SIG-M5 (cell line): ENCODE measurements around the gene PDE9A.

Source experiments
- DNase-seq: peaks from one replicate; lab custom pipeline; 2025; lab: John Stamatoyannopoulos, UW

PDE9A gene

GRCh38 chr21:42672699-42673458 lies 19.5 kb downstream of the PDE9A start:
- no peak for DNase-seq

- no peak for DNase-seq
These were observed 20.4 kb downstream of the PDE9A start for GRCh38 chr21:42673633-42674328.

DNA sequence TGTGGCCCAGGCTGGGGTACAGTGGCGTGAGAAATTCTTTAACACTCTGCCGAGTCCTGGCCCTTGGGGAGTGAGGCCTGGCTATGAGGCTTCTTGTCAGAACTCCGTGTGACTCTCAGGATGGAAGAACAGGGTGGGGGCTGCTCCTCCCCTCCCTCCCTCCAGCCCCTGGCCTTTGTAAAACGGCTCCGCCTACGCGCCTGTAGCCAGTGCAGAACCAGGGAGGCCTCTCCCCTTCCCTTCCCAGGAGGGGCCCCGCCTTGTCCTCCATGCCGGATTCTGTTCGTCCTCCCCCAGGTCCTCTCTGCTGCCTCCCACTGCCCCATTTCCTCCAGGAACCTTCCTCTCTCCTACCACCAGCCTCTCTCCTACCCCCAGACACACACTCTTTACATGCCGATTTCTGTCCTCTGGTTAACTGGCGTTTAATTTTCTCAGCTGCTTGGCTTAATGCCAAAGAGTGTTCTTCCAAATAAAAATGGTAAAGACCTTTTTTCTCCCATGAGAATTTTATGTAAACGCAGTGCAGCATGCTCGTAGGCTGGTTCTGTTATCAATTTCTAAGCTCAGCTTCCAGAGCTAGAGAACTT lies 21.0 kb downstream of the PDE9A start:
- DNase-seq = no peak

GRCh38 chr21:42675403-42675802 lies 22.0 kb downstream of the PDE9A start:
- DNase-seq = no peak

DNA sequence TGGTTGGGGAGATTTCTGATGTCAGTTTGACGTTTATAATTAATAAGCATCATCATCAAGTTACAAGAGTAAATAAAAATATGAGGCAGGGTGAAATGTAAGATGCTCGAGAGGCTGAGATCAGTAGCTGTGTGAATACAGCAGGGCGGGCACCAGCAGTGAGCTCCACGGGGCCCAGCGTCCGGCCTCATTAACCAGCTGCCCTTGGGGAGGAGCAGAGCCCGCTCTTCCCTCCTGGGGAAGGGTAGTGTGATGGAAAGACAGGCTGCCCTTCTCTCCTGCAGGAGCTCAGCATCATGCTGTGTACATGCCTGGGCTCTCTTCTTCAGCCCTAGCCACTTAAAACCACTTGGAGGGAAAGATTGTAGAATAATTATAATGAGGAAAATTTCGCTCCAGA lies 23.4 kb downstream of the PDE9A start:
- DNase-seq = no peak

GRCh38 chr21:42677339-42678321 lies 24.2 kb downstream of the PDE9A start:
- no peak for DNase-seq

GRCh38 chr21:42678618-42679295 lies 25.3 kb downstream of the PDE9A start:
- DNase-seq = no peak

GRCh38 chr21:42679319-42680057 lies 26.1 kb downstream of the PDE9A start:
- DNase-seq = no peak

GRCh38 chr21:42680058-42680330 lies 26.6 kb downstream of the PDE9A start:
- no peak for DNase-seq

DNA sequence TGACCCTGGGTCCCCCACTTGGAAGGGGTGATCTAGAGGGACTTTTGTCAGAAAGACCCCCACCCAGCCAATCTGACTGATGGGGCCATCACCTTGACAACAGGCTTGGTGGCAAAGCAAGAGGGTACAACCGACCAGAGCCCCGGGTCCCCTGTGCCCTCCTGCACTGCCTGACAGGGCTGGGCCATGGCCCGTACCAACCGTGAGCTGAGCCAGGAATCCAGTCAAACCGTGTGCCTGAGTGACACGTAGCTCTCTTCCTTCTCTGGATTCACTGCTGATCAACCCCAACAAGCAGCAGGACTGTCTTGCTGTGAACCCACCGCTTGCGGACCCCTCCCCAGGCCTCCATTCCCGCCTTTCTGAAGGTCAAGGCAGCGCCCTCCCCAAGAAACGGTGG lies 27.0 kb downstream of the PDE9A start:
- no peak for DNase-seq

DNA sequence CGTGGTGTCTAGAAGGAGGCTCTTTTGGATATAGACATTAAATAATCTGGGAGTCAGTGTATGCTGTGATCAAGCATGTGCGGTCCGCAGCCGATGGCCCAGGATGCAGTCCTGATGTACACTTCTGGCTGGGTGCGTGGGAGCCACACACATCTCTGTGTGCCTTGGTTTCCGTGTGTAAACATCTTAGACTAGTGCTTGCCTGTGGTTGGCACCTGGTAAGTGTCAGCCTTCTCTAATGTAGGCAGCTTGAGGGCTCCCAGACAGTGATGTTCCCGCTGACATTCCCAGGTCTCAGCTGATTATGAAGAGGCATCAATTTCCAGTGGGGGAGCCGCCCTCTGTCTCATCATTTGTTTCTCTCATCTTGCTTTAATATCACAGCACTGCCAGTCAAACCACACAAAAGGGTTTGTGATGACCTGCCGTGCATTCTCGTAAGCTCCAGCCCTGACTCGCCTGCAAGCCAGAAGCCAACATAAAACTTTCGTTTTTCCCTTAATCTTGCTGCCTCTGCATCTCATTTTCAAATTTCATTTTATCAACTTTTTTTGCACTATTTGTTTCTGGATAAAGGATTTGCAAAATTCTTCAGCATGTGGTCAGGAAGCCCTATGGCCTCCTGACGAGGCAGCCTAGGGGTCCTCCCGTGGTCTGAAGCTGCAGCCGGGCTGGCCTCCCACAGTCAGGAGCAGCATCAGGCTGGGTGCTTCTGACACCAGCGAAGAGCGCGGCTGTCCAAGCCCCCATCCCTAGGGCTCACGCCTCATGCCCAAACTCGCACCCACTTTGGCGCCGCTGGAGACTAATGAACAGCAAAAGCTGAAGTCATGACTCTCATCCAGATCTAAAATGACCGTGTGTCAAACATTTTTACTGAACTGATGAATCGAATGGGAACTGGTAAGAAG lies 28.1 kb downstream of the PDE9A start:
- DNase-seq = no peak

DNA sequence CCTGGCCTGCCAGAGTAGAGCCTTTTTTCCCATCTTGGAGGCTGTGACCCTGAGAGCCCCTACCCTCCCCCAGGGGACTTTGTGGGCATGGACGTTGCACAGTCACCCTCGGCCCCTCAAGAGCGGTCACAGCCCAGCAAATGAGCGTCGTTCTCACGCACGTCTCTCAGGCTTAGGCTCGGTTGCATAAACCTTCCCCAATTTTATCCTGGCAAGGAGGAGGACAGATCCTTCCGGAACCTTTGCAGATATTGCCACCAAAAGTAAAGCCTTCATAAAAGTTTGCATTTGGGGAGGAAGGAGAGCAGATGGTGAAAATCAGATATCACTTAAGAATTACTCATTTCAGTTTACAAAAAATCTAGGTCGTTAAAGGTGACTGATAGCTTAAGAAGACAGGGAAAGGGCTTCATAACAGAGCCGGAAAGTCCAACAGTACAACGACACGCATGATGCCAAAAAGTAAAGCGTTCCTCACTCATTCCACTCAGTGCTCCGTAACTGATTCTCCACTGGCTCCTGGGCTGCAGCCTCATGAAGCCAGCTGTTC lies 29.3 kb downstream of the PDE9A start:
- no peak for DNase-seq

GRCh38 chr21:42683371-42684108 lies 30.1 kb downstream of the PDE9A start:
- DNase-seq = no peak

DNA sequence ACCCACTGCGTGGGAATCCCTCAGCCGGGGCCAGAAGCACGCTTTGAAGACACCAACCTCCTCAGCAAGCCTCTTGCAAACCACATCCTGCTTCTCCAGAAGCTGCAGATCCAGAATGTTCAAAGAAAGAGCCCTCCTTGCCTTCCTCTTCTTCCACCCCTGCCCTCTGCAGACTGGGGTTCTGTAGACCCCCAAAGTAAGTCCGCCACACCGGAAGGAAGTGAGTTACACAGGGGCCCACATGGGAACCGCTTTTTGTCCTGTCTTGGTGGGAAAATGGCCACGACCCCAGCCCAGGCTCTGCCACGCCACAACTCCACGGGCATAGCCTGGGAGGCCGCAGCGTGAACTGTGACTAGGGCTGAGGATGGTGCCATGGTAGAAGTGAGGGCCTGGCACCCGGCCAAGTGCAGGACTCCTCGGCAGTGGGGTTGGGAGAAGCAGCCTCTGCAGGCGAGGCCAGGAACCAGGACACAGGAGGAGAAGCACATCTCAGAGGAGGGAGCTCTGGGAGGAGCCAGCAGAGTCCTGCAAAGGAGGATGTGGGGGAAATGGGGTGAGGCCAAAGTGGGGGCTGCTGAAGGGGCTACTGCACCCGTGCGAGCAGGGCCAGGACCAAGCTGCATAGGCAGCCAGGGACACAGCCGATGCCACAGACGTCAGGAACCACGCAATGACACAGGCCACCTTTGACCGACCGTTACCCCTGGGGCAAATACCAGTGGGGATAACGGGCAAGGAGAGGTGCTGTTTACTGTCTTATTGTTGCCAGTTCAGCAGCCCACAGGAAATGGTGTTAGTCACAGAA lies 30.9 kb downstream of the PDE9A start:
- no peak for DNase-seq

GRCh38 chr21:42685036-42685435 lies 31.6 kb downstream of the PDE9A start:
- DNase-seq = no peak

DNA sequence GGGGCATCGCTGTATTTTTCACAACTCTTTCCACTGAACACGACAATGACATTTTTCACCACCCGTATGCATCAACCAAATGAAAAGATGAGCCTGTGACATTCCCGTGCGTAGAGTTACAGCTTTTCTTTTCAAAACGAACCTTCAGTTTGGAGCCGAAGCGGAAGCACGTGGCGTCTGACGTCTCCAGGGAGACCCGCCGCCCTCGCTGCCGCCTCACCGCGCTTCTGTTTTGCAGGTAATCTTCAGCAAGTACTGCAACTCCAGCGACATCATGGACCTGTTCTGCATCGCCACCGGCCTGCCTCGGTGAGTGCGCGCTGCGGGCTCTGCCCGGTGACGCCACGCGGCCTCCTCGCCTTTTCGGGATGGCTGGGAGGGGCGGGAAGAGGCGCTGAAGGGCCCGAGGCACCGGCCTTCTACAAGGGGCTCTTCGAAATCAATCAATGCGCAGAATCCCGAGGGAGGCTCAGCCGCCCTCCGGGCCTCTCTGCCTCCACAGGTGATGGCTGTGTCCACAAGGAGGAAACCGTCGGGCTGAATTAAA lies 32.6 kb downstream of the PDE9A start:
- no peak for DNase-seq

GRCh38 chr21:42687796-42688195 lies 34.4 kb downstream of the PDE9A start:
- no peak for DNase-seq
